Eye (tissue), 1 donor: ENCODE results near the gene TLE3.

Experiments used
- DNase-seq: peaks from one replicate; pipeline ENCODE4 v3.0.0-alpha.2; 2015

TLE3 gene

DNA sequence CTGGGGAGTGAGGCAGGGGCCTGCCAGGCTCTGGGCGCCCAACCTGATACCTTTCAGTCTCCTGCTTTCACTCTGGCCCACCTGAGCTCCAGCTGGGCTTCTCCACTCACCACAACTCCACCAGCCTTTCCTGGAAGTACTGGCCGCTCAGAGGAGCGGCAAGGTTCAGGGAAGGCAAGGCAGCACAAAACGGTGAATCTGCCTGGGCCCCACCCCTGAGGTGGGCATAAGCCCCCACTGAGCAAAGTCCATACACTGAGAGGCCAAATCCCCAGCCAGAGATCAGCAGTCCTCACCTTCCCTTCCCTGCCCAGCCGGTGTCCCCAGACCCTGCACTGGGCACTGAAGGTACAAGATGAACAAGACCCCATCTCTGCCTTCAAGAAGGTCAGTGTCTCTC, 70.7 kb downstream of the TLE3 start:
- DNase-seq: no peak

DNA sequence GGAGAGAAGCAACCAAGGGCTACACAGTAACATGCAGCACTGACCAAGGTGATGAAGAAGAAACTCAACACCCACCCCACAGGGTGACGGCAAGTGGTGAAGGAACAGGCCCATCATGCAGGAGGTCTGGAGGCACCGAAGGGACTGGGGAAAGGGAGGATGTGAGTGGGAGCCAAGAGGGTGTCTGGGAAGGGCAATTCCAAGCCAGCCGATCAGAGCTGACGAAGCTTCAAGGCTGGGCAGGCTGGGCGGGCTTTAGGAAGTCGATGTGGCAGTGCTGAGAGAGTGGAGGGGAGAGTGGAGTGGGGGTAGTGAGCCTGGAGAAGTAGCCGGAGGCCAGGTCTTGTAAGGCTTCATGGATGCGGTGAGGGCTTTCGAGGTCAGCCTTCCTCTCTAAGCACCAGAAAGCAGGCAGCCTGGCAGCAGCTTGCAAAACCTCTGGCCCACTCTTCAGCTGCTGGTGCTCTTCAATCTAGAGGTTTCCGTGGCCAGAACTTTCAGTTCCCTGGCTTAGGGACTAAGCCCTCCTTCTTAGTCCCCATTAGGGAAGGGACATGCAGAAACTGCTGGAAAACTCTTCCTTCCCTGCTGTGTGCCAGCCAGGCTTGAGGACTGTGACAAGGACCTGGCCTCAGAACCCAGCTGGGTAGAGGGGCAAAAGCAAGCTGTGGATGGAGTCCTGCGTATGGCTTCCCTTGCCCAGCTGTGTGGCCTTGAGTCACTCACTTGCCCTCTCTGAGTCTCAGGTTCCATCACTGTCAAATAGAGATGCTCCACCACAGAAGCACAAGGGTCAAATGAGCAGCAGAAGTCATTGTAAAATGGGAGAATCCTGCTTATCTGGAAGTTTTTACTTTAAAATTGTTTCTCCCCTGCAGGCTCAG, 72.1 kb downstream of the TLE3 start:
- no peak for DNase-seq

DNA sequence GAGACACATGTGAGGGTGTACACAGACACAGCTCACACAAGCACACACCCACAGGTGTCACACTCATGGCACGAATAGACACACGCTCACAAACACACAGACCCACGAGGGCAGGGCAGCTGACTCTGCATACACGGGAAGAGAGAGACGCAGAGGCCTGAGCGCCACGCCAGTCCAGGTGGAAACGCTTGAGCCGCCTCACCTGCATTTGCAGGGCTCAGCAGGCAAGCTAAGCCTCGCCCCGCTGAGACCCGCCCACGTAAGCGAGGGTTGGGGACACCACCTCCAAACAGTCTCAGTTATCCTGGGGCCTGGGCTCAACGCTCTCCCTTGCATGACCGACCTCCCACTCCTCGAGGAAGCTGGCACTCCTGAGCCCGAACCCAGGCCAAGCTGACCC, 73.2 kb downstream of the TLE3 start:
- DNase-seq: no peak

DNA sequence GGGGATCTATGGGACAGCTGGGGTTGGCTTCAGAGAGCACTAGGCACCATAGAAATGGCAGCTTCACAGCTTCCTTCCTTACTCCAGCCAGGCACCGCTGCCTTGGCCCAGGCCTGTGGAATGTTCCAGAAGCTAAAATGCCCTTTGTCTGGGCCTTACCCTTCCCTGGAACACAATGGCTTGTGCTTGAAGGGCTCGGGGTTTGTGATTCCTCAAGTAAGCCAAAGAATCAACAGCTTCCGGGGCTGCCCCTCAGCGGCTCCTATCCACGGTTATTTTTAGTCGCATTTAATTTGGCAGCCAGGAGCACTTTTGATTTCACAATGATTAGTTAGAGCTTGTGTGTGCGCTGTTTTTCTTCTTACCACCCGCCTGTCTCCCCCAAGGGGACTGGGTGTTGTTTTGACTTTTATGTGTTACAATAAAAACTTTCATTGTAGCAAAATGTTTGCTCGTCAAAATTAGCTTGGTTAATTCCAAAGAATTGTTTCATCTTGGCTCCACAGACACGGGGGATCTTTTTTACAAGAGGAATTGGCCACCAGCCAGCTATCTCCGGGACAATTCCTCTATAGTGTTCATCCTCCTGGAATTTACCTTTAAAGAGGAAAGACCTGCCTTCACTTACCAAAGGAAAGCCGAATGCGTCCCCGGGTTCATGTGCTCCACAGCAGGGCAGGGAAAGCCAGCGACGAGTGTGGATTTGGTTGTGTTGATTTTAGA, 73.8 kb downstream of the TLE3 start:
- peak; percentile 41 for DNase-seq

DNA sequence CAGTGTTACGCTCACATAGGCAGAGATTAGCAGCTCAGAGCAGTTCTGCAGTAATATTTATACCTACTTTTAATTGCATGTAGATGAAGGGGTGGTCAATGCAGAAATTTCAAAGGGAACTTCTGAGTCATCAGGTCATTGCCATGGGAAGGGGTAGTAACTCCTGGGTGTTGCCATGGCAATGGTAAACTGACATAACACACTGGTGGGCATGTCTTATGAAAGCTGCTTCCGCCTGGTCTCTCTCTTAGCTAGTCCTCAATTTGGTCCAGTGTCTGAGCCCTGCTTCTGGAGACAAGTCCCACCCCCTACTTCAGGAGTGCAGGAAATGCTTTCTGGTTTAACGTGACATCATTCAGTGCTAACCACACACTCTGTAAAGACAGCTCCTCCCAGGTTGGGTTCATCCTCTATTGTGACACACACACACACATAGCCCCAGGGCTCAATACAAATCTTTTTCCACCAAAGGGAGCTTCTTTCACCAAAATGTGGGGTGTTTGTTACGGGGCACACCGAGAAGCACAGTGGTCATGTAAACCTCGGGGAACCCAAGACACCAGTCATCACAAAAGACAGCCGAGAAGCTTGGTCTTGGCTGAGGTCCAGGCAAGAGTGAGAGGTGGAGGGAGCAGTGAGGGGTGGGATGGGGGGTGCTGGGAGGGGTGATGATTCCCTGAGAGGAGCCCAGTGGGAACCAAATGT, 74.5 kb downstream of the TLE3 start:
- peak; percentile 56 for DNase-seq

DNA sequence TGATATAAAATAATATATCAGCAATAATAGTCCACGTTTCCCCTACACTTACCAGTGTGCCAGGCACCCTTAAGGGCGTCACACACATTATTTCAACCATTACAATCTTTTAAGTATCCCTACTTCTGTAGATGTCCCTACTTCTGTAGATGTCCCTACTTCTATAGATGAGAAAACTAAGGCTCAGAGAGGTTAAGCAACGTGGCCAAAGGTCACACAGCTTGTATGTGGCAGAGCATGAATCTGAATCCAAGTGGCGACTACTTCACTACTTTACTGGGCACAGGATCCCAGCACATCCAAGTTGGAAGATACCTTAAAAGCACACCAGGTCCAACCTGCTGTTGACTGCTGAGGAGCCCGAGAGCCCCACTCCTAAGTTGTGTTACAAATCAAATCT, 77.5 kb downstream of the TLE3 start:
- DNase-seq: no peak

DNA sequence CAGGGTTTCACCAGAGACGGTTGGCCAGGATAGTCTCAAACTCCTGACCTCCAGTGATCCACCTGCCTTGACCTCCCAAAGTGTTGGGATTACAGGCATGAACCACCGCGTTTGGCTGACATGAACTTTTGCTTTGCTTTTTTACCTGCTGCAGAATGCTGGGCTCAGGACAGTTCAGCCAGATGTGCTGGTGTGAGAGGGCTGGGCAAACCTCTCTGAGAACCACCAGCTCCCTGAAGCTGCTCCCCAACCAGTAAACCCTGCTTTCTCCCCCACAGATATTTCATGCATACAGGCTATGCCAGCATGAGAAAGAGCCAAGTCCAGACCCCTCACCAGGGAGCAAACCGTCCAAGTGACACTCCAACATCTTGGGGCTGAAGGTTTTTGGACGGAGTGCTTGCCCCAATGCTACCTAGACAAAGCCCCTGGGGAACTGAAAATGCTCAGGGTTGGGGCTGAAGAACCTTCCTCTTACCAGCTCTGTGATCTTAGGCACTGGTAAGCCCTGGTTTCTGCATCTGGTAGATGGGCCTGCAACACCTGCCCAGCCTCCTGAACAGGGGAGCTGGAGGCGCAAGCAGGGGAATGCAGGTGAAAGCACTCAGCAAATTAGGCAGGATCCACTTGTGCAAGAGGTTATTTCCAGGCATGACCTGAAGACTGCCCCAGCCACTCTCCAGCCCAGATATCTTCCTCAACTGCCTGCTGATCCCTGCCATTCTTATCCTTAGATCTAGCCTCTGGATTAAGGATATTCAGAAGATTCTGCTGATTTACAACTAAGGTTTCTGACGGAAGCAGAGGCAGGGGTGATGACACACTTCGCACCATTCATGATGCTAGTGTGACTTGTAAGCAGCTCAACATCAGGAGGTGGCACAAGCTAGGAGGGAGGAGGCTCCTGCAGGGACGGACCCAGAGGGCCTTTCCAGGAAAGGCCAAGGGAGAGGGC, 78.8 kb downstream of the TLE3 start:
- no peak for DNase-seq

DNA sequence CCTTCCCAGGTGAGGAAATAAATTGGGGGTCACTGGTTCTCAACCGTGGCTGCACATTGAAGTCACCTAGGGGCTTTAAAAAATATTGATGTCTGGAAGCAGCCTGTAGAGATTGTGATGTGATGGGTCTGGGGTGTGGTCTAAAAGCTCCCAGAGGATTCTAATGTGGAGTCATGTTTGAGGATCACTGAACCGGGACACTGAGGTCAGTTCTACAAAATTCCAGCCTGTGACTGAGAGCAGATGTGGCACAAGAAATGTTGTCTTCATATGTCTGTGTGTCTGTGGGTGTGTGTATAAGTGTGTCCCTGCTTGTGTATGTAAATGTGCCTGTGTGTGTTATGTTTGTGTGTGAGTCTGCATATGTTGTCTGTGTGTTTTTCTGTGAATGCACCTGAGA, 79.9 kb downstream of the TLE3 start:
- DNase-seq: peak; percentile 35

DNA sequence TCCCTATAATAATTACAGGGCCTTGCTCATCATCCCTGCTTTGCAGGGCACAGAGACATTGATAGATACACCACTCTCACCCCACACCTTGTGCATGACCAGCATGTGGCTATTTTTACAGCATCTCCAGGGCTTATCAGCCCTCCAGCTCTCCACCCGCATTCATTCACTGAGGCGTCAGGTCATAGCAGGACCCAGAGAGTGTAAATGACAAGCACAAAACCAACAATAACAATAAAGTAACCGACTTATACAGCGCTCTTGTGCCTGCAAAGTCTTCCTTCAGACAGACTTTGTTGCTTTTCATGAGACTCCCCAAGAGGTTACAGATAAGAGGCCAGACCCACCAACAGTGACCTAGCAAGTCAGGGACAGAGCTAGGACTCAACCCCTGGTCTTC, 80.7 kb downstream of the TLE3 start:
- no peak for DNase-seq

DNA sequence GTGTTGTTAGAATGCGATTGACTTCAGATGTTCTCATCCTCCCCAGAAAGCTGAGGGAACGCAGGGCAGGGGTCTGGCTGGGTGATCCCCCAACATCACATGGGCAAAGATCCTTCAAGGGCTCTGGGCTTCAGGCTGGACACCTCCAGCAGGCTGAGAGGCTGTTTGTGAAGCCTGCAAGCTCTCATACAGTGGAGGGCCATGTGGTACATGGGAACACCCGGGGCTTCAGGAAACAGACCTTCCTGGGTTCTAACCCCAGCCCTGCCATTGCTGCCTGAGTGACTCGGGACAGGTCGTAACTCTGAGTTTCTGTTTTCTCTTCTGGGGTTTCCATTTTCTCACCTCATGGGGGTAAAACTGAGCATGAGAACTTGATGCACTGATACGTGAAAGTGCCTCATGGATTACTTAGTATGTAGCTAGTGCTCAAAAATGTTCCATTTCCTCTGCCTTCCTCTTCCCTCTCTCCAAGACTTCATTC, 81.2 kb downstream of the TLE3 start:
- DNase-seq: no peak

DNA sequence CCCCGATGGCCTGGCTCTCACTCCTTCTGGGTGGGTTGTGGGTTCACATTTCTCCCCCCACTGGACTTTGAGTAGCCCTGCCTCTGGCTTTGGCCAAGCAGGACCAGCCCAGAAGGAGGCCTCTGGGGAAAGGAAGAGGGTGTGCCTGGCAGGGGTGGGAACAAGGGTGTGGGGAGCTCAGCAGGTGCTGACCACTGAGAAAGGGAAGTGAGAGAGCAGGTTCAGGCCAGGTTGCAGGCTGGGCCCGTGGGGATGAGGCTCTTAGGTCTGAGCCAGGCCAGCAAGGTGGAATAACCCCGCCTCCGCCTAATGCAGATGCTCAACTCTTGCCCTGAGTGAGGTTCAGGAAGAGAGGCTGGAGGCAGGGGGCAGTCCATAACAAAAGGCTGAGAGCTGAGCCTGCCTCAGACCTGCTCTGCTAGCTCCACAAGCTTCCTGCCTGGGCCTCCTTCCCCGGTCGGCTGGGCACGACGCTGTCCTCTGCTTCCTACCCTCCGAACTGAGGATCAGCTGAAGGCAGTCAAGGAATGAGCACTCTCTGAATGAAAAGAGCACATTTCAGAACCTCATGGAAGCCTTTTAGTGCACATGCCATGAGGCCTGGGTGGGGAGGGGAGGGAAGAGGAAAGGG, 82.7 kb downstream of the TLE3 start:
- DNase-seq: peak; percentile 59

DNA sequence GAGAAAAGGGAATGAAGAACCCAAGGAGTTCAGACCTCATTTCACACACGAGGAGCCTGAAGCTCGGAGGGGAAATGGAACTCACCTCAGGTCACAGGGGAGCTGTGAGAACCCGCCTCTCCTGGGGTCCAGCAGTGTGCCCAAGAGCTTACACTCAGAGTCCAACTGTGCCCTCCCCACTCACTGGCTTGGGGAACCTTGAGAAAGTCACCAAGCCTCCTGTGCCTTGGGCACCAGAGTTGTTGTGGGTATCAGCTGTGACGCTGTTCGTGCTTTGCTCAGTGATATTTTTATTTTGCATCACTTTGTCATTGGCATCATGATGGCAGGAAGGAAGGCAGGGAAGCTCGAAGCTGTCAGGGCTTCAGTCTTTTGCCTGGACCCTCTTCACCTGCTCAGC, 83.4 kb downstream of the TLE3 start:
- no peak for DNase-seq

DNA sequence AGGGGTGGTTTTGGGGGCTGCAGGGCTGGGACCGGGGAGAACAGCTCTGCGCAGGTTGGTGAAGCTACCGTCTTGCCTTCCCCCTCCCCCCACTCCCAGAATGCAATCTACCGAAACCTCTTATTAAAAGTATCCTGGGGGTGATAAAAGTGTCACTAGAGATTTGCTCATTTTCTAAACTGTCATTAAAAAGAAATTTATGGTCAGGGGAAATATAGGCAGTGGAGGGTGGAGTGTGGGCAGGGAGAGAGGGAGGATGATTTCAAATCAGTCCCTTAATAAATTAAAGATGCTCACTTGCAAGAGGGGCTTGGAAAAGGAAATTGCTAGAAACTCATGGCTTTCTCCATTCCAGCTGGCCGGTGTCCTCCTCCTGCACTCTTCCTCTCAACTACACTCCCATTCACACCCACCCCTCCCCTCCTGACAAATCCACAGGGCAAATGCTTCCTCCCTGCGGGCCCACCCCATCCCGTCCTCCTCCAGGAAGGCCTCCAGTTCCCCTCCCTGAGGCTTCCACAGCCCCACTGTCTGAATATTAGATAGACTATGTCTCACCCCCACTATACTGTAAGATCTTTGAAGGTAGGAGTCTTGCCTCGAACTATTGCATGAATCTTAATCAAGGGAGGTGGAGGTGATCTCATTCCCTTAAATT, 83.9 kb downstream of the TLE3 start:
- DNase-seq: no peak

DNA sequence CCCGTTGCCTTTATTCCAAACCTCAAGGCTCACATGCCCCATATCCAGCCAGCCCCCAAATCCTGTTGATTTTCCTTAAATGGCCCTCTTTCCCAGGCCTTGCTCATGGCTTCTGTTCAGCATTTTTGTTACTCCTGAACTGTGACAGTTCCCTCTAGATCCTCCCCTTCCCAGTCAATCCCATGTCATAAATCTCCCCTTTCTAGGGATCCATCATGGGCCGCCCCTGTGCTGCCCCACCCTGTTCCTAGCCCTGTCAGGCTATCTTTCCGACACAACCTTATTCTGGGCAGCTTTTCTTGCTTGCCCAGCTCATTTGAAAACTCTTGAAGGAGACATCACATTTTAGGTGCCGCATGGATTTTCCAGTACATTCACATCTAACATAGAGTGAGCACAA, 84.8 kb downstream of the TLE3 start:
- no peak for DNase-seq

DNA sequence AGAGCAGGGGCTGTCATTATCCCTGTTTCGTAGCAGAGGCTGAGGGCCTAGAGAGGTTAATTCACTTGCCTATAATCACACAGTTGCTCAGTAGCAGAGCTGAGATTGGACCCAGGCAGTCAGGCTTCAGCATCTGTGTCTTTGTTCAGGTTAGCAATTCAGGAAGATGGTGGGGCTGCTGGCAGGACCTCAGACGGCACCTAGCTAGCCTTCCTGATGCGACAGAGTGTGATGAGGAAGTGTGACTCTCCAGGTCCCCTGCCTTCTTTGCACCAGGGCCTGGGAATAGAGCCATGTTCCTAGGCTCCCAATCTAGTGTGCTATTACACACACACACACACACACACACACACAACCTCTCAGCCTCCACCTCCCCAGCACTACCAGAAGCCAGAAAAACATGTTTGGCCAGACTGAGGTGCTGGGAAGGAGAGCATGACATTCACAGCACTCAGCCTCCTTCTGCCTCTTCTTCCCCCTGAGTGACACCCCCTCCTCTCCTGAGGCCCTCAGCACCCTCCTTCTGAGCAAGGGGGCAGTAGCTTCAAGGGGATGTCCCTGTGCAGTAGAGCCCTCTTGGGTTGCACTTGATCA, 88.9 kb downstream of the TLE3 start:
- no peak for DNase-seq

DNA sequence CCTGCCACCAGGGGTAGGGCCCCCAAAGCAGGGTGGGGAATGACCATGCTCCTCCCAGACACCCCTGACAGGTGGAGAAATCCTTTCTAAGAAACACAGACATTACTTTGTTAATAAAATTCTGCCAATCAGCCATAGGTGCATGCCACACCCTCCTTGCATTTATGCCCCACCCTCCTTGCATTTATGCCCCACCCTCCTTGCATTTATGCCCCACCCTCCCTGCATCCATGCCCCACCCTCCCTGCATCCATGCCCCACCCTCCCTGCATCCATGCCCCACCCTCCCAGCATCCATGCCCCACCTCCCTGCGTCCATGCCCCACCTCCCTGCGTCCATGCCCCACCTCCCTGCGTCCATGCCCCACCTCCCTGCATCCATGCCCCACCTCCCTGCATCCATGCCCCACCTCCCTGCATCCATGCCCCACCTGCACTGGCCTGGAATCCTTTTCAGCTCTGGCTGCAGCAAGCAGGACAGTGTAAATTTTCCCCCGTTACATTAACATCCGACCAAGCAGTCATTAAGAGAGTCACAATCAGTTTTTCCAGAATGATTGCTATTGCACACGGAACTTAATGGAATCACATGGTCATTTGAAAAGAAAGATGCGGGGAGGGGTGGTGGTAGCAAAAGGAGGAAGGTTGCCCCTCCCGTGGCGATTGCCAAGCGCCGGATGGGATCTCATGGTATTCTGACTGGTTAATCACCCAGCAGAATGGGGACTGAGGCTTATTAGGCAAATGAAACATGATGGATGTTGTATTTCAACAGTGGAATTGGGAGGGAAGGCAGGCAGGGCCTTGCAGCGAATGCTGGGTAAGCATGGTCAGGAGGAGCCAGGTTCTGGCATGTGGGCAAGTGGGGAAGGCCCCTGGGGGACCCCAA, 91.2 kb downstream of the TLE3 start:
- DNase-seq: peak; percentile 80

DNA sequence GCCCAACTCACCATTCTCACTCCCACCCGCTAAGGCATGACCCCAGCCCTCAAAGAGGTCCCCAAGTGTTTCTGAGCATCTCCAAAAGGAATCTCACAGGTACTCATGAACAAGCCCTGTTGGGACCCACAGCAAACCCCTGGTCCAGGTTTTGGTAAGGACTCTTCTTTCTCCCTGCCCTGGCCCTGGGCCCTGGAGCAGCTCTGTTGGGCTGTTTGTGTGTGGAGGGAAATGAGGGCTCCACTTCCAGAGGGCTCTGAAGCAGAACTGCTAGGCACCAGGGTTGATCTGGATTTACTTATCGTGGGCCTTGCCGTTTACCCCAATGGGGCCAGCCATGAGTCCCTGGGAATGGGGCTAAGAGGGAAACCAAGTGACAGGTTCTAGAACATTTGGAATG, 92.9 kb downstream of the TLE3 start:
- DNase-seq: no peak

DNA sequence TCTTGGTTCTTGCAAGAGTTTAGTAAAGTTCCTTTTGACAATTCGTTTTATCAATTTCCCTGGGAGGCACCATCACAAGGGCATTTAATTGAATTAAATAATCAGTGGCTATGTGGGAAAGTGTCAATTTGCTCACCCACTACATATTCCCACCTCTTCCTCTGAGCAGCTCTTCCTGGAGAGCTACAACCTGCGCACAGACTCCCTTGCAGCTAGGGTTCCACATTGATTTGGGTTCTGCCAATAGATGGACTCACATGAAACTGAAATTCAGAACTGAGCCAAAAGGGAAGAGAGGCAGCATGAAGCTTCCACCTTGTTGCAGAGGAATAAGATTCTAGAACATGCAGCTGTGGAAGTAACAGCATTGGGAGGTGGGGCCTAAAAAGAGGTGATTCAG, 94.8 kb downstream of the TLE3 start:
- no peak for DNase-seq

DNA sequence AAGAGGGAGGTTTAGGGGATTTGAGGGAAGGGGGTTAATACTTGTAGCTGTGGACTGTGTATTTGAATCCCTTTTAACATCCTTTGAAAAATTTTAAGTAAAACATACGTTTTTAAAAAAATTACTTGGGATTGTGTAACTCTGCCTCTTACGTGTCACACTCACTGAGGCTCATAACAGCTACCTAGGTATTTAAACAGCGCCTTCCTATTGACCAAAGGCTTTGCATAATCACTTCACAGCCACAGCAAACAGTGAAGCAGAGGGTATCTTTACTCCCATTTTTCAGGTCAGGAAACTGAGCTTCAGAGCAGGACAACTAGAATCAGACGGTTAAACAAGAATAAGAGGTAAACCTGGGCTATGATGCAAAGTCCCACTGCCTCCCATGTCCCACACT, 95.9 kb downstream of the TLE3 start:
- DNase-seq: no peak
